ENCODE results near the gene NDE1.

DNA sequence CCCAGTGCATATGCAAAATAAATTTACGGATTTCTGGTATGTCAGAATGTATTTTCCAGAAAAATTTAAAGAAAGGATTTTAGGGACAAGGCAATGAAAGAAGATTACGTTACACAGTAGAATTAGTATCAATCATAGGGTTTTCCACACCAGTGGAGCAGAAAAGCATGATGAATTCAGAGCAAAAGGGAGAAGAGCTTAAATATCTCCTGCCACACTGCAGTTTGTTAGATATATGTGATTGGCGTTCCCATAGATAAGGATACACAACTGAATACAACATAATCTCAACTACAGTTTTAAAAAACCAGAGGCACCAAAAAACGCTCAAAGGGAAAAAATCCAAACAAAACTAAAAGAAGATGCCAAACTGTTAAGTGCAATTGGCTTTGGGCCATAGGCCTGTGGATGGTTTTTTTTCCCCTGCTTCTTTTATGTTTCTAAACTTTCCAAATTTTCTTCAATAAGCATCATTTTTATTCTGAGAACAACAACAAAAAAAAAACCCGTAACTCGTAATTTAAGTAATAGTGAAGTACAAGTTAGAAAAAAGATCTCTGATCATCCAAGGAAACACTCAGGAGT is 29.3 kb upstream of the NDE1 start:
- TF ChIP-seq, protein P1, sequence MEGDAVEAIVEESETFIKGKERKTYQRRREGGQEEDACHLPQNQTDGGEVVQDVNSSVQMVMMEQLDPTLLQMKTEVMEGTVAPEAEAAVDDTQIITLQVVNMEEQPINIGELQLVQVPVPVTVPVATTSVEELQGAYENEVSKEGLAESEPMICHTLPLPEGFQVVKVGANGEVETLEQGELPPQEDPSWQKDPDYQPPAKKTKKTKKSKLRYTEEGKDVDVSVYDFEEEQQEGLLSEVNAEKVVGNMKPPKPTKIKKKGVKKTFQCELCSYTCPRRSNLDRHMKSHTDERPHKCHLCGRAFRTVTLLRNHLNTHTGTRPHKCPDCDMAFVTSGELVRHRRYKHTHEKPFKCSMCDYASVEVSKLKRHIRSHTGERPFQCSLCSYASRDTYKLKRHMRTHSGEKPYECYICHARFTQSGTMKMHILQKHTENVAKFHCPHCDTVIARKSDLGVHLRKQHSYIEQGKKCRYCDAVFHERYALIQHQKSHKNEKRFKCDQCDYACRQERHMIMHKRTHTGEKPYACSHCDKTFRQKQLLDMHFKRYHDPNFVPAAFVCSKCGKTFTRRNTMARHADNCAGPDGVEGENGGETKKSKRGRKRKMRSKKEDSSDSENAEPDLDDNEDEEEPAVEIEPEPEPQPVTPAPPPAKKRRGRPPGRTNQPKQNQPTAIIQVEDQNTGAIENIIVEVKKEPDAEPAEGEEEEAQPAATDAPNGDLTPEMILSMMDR (optimal IDR thresholded peaks at IDR 0.05 in 1 of 3, IDR thresholded peaks at IDR 0.05 in 1 of 3, conservative IDR thresholded peaks at IDR 0.05 in 1 of 3; ENCODE audit: extremely low read depth in 1 of 3, insufficient read depth in 2 of 3, low read length in 3 of 3), result no peak
- TF ChIP-seq EZH2 (IDR thresholded peaks at IDR 0.05; ENCODE audit: low read length), result no peak

All from keratinocyte (primary cell).